Fibroblast of lung (primary cell): ENCODE data around the gene GSG1L.

Experiments used
- CTCF ChIP-seq, 2 donors: IDR thresholded peaks in 1 of 2; conservative IDR thresholded peaks in 1 of 2; 1 replicate in 1 of 2; 2 replicates in 1 of 2; pipeline ENCODE4 v1.5.1; 2011 to 2012; ENCODE audit warnings: low read length in 2 of 2, control low read depth in 1 of 2, inconsistent platforms in 1 of 2, low read depth in 1 of 2, mild to moderate bottlenecking in 1 of 2
- EZH2 ChIP-seq: IDR thresholded peaks from 2 replicates; pipeline ENCODE4 v1.5.1; 2012; ENCODE audit warnings: low read length, control low read depth, mild to moderate bottlenecking; ENCODE audit errors: missing control alignments

GRCh38 chr16:27764869-27765675 lies 298.4 kb downstream of the GSG1L start:
- TF ChIP-seq CTCF (conservative IDR thresholded peaks at IDR 0.05 in 1 of 2, IDR thresholded peaks at IDR 0.05 in 1 of 2; ENCODE audit: low read depth in 1 of 2, low read length in 2 of 2) (no peak), EZH2 (no peak)
